Jurkat, Clone E6-1 (cell line): Measurements from ENCODE around the gene MPDU1.
A peak's percentile ranks its signal among the peaks of the same experiment; 100 is the strongest.
"Not testable (repeated sequence)": the region's sequence is repeated elsewhere in the genome, so short reads cannot be mapped to it uniquely, and the experiment has no call there.

Experiments used
- DNase-seq: peaks from one replicate; pipeline ENCODE4 v3.0.0-alpha.2; 2011; ENCODE audit warnings: low read depth, low spot score
- H3K4me3 ChIP-seq: 2 replicates; pipeline ENCODE4 v1.5.1; 2011; ENCODE audit warnings: mild to moderate bottlenecking, low read length, control low read depth, moderate library complexity

MPDU1 gene

DNA sequence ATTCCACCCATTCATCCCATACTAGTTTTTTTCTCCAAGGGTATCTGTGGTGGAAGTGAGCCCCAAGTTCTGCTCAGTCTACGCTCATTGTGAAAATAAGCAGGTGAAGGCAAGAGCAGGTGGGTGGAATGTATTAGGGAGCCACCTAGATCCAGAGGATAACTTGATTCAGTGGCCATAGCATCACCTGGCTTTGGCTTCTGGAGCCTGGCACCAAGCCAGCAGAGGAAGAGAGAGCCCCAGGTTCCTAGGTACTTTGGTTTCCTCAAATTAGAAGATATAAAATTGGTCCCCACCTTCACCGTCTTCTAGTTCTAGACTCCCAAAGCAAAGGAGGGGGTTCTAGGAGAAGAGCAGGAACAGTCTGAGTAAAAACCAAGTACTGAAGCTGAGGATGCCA lies 27.0 kb downstream of the MPDU1 start:
- DNase-seq, result no peak
- H3K4me3 ChIP-seq, result no peak overlapping the region

DNA sequence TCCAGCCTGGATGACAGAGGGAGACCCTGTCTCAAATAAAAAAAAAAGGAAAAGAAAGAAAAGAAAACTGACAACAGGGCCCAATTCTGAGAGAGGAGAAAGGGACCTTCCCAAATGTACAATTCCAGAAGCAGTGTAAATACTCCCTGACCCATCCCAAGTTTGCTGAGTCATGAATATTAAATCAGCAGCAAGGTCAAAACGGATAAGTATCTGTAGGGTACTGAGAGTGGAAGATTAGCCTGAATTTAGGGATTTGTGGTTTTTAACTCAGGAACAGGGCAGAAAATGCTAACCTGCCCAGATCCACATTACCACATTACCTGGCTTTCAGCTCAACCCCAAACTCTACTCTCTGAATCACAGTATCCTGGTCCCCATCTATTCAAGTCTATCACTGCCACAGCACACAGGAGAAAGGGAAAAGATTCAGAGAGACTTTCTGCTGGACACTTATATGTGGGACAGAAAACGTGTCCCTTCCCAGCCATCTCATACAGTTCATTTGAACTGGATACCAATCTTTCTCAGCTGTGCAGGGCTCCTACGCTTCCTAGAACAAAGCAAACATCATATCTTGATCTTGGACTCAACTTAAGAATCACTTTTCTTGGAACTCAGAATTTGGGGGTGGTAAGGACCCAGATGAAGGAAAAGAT lies 28.1 kb downstream of the MPDU1 start:
- no peak for DNase-seq
- no peak overlapping the region for H3K4me3 ChIP-seq

DNA sequence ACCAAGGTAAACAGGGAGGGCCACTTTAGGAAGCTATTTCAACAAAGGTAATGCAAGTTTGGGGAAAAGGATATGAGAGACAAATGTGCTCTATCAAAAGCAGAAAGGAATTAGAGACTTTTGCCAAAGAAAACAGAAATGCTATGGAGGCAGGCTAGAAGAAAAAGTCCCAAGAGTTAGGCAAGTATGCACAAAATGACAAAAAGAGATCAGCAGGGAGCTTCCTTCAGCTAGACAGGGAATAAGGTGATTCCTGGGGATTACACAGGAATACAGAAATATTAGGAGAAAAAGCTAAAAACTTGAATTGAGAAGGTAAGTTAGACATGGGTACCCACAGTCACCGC lies 28.6 kb downstream of the MPDU1 start:
- H3K4me3 ChIP-seq, result no peak overlapping the region
- no peak for DNase-seq

DNA sequence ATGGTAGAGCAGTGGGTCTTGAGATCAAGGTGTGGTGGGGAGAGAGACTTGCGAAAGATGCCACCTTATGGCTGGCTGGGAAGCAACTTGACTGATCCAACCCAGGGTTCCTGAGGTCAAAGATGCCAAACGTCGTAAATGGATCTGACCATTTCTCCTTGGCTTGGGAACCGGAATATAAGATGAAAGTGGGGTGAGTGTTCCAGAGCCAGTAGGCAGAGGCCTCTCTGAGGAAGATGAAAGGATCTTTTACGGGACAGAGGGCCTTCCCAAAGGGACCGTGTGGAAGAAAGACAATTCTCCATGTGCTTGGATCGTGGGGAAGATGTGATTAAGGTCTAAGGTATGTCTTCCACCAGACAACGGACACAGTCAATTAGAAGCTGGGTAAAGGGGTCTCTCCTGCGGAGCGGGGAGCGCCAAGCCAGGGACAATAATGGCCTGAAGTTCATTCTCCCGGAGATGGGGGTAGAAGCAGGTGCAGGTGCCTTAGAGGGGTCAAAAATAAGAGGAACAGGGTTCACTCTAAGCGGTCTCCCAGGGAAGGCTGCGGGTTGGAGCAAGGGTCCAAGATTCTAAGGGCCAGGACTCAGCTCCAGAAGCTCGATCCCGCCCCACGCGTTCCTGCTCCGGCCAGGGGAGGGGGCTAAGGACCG lies 30.2 kb downstream of the MPDU1 start:
- H3K4me3 ChIP-seq, result peak overlapping the region; percentile 90

DNA sequence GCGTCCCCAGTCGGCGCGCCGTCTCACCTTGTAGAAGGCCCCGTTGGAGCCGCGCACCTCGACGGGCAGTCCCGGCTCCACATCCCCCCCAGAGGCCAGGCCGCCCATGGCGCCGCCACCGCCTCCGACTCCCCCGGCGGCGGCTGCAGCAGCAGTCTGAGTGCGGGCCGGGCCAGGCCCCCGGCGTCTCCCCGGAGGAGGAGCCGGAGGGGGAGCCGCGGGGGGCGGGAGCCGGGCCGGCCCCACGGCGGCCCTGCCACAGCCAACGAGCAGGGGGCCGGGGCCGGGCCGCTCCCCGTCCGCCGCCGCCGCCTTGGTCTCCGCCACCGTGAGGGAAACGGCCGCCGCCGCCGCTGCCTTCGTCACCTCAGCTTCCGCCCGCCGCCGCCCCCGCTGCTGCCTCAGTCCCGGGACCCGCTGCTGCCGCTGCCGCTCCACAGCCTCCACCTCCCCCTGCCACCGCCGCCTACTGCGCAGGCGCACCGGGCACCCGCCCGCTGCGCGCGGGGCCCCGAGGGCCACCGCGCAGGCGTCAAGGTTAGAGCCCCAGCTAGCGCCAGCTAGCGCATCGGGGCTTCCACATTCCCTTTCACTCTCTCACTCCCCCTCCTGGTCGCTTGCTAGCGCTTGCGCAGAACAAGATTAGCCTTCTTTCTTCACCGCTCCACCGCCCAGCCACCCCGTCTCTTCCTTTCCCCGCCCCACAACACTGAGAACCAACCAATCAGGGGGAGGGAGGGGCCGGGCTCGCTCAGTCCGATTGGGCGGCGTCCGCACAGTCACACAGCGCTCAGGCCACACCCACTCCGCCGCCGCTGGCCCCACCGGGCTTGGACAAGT lies 31.0 kb downstream of the MPDU1 start, which contains the start of gene FXR2:
Gene FXR2, minus strand, starts transcription at position 473 of the 840 bp plus-strand sequence. Its CDS starts 365 bp downstream, at position 108.
- DNase-seq, result peak; percentile 99
- H3K4me3 ChIP-seq, result peak within 1 kb of the TSS; percentile 90

More for the DNA sequence above, 30.2 kb downstream of the MPDU1 start:
- no peak for DNase-seq

DNA sequence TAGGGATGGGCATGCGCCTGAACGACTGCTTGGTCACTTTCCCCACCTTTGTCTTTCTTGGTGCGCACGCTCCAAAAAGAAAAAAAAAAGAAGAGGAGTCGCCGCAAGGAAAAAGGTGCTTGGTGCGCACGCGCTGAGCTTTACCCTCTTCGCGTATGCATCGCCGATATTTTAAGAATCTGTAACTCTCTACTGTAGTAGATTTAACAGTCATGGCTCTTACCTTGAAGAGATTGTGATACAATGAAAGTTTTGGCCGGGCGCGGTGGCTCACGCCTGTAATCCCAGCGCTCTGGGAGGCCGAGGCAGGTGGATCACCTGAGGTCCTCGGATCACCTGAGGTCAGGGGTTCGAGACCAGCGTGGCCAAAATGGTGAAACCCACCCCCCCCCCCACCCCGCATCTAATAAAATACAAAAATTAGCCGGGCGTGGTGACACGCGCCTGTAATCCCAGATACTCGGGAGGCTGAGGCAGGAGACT lies 31.7 kb downstream of the MPDU1 start:
- DNase-seq, result no peak
- H3K4me3 ChIP-seq, result peak overlapping the region; percentile 61

DNA sequence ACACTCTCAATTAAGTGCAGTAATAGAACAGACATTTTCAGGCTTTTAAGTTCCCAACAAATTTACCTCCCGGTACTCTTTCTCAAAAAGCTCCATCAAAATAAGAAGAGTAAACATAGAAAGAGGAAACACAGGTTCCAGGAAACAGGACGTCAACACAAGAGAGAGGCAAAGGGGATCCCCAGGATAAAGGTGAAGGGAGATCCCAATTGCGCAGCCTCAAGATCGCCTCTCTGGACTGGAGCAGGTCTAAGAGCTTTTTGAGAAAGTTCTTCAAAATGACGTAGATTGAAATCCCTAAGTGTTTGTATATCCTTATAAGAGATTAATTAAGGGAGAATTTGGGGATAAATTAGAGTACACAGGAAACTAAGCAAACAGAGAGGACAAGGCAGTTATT lies 35.0 kb downstream of the MPDU1 start:
- no peak overlapping the region for H3K4me3 ChIP-seq
- DNase-seq, result no peak

DNA sequence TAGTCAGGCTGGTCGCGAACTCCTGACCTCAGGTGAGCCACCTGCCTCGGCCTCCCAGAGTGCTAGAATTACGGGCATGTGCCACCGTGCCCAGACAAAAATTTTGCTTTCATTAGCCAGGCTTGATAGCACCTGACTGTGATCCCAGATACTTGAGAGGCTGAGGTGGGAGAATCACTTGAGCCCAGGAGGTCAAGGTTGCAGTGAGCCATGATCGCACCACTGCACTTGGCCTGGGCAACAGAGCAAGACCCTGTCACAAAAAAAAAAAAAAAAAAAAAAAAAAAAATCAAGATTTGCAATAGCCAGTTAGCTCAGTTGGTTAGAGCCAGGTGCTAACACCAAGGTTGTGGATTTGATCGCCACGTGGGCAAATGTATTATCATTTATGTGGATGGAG lies 37.2 kb downstream of the MPDU1 start:
- H3K4me3 ChIP-seq, result no peak overlapping the region
- DNase-seq, result no peak

DNA sequence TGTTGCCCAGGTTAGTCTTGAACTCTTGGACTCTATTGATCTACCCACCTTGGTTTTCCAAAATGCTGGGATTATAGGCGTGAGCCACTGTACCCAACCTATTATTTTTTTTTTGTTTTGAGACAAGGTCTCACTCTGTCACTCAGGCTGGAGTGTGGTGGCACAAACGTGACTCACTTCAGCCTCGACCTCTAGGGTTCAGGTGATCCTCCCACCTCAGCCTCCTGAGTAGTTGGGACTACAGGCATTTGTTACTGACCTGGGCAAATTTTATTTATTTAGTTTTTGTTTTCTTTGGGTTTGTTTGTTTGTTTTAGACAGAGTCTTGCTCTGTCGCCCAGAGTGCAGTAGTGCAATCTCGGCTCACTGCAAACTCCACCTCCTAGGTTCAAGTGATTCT lies 40.0 kb downstream of the MPDU1 start:
- no peak for DNase-seq
- H3K4me3 ChIP-seq, result no peak overlapping the region

DNA sequence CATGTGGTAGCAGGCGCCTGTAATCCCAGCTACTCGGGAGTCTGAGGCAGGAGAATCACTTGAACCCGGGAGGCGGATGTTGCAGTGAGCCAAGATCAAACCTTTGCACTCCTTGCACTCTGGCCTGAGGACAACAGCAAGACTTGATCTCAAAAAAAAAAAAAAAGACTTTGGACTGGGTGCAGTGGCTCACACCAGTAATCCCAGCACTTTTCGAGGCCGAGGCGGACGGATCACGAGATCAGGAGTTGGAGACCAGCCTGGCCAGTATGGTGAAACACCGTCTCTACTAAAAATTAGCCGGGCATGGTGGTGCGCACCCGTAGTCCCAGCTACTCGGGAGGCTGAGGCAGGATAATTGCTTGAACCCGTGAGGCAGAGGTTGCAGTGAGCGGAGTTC lies 42.1 kb downstream of the MPDU1 start:
- not testable (repeated sequence) for H3K4me3 ChIP-seq, DNase-seq

DNA sequence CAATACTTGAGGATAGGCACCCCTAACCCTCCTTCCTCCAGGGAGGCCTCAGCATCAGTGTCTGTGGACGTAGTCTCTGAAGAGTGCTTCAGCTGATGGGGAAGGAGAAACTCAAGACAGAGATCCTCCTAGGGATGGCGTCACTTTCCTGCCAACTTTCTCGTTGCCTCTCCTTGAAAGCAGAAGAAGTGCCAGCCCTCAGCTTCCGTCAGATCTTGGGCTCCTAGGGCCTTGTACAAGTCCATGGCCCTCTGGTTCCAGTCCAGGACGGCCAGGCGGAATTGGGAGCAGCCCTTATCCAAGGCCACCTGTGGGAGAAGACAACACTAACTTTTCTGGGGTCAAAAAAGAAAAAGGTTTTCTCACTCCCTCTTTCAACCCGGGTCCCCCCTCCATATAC lies 42.7 kb downstream of the MPDU1 start:
- H3K4me3 ChIP-seq, result no peak overlapping the region

DNA sequence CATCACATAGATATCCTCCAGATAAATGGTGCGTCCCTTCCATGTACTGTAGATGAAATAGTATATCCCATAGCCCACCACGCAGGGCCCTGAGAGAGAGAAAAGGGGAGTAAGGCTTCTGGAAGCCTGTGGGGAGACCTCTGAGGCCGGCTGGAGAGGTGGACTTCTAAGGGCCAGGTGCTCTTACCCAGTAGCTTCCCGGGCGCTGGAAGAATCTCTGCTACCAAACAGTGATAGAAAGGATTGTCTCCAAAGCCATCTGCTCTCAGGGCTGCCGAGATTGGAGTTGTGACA lies 43.3 kb downstream of the MPDU1 start:
- H3K4me3 ChIP-seq, result peak overlapping the region; percentile 63

More for the DNA sequence above, 42.7 kb downstream of the MPDU1 start:
- DNase-seq, result no peak

DNA sequence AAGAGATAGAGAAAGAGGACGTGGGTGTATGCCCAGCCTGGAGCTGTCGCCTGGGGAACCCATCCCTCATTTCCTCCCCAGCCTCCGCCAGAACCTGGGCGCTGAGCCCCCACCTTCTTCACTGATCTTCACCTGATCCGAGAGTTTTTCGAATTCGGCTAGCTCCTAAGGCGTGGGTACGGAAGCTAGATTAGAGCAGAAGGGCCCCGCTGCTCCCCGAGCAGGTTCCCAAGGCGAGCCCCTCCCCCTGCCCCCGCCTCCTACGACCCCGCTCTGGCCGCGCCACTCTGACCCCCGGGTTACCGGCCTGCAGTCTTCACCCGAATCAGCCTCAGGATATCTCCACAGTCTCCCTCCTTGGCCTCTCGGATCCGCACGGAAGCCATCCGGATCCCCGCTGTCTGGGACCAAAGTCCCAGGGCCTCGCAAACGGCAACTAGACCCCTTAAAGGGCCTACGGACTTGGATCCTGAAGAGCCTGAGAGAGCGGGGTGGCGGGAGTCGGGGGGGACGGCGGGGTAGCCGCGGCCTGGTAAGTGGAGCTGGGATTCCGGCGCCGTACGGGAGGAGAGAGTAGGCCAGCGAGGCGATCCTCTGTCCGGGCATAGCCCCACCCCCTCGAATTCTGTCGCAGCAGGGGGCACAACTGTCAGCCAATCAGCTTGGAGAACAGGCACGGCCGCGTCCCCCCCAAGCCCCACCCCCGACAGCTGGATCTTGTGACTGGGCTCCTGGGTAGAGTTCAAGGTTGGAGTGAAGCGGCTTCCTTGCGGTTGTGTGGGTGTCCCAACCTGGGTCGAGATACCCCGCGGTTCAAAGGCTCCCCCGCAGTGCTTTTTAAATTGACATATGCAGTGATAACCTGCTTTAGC lies 43.8 kb downstream of the MPDU1 start, which contains the start of gene SAT2:
Gene SAT2, minus strand, starts transcription at position 572 of the 872 bp plus-strand sequence. Its CDS starts 186 bp downstream, at position 386.
- peak within 1 kb of the TSS; percentile 63 for H3K4me3 ChIP-seq
- peak; percentile 86 for DNase-seq

More for the DNA sequence above, 43.3 kb downstream of the MPDU1 start:
- DNase-seq, result no peak

DNA sequence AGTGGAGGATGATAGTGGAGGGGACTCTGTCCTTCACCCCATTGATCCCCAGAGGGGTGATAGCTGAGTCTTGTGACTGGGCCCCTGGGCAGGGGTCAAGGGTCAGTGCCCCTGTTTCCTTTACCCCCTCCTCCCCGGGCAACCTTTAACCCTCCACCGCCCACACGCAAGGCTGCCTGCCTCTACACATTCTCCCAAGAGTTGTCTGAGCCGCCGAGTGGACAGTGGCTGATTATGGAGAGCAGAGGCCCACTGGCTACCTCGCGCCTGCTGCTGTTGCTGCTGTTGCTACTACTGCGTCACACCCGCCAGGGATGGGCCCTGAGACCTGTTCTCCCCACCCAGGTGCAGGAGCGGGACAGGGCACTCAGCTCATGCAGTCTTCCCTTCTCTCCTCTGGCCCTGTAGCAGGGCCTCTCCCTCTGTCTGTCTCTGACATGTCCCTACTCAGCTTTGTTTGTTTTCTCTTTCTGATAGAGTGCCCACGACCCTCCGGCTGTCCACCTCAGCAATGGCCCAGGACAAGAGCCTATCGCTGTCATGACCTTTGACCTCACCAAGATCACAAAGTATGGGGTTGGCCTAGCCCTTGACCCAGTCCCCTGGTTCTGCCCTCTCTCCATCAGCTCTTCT lies 46.4 kb downstream of the MPDU1 start, which contains the start of gene SHBG:
Gene SHBG, plus strand, starts transcription at position 197 of the 633 bp plus-strand sequence. Its CDS starts 38 bp downstream, at position 235.
- DNase-seq, result no peak
- H3K4me3 ChIP-seq, result no peak within 1 kb of the TSS

DNA sequence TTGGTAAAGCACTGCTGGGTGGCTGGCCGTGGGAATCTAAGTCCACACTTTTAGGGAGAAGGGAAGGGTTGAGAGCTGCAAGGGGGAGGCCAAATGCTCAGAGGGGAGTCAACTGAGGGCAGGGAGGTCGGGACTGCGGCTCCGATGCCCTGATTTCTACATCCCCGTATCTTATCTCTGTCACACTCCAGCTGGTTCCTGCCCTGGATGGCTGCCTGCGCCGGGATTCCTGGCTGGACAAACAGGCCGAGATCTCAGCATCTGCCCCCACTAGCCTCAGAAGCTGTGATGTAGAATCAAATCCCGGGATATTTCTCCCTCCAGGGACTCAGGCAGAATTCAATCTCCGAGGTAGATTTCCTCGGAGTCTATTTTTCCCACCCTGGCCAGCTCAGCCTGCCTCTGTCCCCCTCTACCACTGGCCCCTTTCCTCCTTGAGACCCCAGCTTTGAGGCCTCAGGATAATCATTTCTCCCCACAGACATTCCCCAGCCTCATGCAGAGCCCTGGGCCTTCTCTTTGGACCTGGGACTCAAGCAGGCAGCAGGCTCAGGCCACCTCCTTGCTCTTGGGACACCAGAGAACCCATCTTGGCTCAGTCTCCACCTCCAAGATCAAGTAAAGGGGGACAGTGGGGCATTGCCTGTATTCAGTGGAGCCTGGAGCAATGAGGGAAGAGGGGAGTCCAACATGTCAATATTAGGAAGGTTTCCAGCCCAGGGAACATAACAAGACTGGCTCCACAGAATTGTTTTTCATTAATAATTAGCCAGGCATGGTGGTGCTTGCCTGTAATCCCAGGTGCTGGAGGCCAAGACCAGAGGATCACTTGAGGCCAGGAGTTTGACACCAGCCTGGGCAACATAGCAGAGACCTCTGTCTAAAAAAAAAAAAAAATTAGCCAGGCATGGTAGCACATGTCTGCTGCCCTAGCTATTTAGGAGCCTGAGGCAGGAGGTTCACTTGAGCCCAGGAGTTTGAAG lies 48.0 kb downstream of the MPDU1 start:
- H3K4me3 ChIP-seq, result no peak overlapping the region
- no peak for DNase-seq

DNA sequence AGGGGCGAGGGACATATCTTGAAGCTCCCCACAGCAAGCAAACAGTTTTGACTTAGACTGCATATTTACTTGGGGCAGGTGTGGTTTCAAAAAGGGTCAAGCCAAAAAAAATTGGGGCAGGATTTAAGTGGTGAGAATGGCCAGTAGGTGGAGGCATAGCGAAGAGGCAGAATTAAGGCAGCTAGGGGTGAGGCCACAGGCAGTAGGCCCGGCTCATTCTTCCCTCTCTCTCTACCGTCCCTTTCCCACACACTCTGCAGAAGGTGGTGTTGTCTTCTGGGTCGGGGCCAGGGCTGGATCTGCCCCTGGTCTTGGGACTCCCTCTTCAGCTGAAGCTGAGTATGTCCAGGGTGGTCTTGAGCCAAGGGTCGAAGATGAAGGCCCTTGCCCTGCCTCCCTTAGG lies 48.8 kb downstream of the MPDU1 start:
- DNase-seq, result peak; percentile 26
- no peak overlapping the region for H3K4me3 ChIP-seq

DNA sequence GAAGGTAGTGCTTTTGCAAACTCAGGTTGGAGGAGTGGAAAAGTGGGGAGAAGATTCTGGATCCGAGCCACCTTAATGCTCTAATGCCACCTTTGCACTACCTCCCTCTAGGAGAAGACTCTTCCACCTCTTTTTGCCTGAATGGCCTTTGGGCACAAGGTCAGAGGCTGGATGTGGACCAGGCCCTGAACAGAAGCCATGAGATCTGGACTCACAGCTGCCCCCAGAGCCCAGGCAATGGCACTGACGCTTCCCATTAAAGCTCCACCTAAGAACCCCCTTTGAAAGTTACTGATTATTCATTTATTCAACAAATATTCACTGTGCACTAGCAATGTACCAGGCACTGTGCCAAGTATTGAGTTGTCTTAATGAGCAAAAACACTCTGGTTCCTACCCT lies 49.4 kb downstream of the MPDU1 start:
- no peak for DNase-seq
- H3K4me3 ChIP-seq, result no peak overlapping the region
